Jurkat, Clone E6-1 (cell line): ENCODE results near the gene CCNYL1.
"Not testable (repeated sequence)": the region's sequence is repeated elsewhere in the genome, so short reads cannot be mapped to it uniquely, and the experiment has no call there.

Experiments
- DNase-seq: peaks from one replicate; pipeline ENCODE4 v3.0.0-alpha.2; 2011; ENCODE audit warnings: low read depth, low spot score
- H3K4me3 ChIP-seq: 2 replicates; pipeline ENCODE4 v1.5.1; 2011; ENCODE audit warnings: mild to moderate bottlenecking, low read length, control low read depth, moderate library complexity

The CCNYL1 gene

DNA sequence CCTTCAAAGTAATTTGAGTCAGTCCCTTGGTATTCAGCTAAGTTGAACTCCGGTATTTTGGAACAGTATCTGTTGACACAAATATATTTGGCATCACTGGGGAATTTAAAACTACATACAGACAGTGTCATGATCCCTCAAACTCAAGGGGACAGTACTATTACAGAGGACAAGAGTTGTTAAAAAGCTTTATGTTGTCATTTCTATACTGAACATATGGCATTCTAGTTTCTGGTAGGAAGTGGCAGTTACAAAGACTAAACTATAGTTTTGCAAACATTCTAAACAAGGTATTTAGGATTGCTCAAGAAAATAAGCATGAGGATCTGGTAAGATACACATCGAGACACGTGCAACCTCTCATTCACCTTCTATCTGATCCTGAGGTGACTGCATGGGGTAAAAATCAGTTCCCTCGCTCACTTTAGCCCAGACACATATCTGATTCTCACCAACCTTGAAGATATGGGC lies 16.6 kb upstream of the CCNYL1 start:
- H3K4me3 ChIP-seq: no peak overlapping the region
- DNase-seq: no peak

DNA sequence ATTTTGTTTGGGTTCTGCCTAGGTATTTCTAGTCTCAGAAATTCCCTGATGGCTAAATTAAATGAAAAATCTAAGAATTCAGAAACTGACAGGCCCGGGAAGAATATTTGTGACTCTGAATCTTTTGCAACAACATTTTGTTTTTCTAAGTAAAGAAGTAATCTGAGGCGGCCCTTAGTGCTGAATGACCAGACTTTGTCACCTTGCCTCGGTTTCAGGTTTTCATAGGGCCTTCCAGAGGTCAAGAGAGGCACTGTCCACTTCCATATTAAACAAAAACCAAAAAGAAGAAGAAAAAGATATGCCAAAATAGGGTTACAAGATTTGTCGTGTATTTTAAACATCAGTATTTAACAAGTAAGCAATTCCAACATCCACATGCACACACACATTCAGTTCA lies 16.1 kb upstream of the CCNYL1 start:
- DNase-seq: no peak

DNA sequence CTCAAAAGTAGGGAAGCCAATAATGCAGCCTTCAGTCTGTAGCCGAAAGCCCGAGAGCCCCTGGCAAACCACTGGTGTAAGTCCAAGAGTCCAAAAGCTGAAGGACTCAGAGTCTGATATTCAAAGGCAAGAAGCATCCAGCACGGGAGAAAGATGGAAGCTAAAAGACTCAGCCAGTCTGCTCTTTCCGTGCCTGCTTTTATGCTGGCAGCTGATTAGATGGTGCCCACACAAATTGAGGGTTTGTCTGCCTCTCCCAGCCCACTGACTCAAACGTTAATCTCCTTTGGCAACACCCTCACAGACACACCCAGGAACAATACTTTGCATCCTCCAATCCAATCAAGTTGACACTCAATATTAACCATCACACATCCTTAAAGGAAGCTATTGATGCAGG lies 14.5 kb upstream of the CCNYL1 start:
- not testable (repeated sequence) for H3K4me3 ChIP-seq, DNase-seq

More for the DNA sequence above, 16.1 kb upstream of the CCNYL1 start:
- no peak overlapping the region for H3K4me3 ChIP-seq

DNA sequence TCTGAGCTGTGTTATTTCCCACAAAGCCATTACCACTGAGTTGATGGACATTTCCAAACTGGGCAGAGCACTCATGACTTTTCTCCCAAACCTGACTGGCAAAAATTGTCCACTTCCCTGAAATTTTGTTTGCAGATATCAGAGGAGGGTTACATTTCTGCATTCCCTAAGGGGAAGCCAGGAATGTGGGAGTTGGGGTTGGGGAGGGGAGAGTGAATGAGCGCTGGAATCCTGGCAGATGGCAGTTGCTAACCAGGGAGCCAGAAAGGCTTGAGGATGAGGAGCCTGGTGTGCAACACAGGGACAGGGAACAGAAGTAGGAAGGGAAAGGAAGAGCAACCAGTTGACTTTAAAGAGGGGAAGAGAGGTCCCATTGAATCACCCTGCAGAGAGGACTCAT lies 14.0 kb upstream of the CCNYL1 start:
- DNase-seq: no peak
- H3K4me3 ChIP-seq: no peak overlapping the region

DNA sequence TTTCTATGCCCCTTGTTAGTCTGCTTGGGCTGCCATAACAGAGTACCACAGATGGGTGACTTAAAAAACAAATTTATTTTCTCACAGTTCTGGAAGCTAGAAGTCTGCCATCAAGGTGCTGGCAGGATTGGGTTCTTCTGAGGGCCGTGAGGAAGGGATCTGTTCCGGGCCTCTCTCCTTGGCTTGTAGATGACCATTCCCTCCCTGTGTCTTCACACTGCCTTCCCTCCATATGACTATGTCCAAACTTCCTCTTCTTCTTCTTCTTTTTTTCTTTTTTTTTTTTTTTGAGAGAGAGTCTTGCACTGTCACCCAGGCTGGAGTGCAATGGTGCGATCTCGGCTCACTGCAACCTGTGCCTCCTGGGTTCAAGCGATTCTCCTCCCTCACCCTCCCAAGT lies 13.1 kb upstream of the CCNYL1 start:
- DNase-seq: no peak
- H3K4me3 ChIP-seq: no peak overlapping the region

DNA sequence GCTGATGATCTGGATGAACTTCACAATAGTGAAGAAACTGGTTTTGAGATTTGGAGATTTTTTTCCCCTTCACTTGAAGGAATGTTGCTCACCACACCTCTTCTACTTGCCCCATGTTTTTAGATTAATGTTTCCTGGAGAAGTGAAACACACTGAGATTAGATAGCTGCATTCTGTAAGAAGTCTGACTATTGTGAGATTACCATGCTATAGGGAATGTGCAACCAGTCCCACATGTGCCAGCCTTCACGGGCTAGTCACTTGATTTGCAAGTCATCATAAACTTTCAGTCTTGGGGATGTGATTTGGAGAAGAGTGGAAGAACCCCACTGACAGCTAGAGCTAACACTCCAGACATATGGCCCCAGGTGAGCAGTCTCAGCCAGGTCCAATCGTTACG lies 7.4 kb upstream of the CCNYL1 start:
- no peak for DNase-seq
- no peak overlapping the region for H3K4me3 ChIP-seq

DNA sequence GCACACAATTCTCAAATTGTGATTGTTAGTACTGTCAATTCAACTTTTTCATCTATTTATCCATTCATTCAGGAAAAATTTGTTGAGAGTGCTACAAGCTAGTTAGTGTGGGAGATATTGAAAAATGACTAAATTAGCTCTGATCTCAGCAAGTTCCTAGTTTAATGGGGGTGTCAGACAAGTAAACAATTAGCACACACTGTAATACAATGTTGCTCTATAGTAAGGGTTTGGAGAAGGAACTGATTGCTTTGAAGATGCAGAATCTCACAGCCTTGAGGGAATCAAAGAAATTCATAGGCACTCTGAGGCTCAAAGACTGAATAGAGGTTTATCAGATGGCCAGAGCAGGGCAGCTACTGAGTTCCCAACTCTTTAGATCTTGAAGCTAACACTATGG lies 6.8 kb upstream of the CCNYL1 start:
- DNase-seq: no peak
- H3K4me3 ChIP-seq: no peak overlapping the region

DNA sequence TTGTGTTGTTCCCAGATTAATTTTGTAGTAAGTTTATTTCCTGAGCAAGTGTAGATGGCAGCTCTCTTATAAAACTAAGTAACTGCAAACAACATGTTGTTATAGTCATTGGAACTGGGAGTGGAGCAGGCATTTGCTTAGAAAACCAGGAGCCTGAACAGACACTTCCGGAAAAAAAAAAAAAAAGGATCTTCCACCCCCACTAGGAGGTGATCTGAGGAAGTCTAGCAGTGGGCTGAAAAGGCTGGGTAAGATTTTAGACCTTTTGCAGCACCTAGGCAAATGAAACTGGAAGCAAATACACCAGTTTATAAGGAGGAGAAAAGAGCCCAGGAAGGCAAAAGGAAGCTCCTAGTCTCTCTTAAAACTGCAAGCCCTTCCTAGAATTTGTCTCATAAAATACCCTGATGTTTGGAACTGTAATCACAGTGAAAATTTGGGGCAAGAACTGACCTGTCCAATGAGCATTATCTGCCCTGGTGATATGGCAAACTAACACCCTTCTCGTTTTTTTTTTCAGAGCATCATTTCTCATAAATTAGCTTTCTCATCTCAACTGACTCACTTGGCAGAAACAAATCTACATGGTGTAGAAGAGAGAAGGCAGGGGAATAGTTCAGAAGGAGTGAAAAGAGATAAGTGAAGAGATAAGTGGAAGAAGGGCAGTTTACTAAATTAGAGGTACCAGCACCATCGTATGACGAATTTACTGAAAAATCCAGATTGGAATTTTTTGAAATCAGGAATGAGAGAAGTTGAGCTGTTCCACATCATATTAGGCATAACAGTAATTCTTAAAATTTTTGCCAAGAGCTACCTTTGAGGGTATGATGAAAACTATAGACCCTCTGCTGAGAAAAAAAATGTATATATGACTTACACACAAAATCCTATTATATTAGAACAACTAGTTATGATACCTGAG lies 4.2 kb upstream of the CCNYL1 start:
- no peak for DNase-seq
- H3K4me3 ChIP-seq: no peak overlapping the region

DNA sequence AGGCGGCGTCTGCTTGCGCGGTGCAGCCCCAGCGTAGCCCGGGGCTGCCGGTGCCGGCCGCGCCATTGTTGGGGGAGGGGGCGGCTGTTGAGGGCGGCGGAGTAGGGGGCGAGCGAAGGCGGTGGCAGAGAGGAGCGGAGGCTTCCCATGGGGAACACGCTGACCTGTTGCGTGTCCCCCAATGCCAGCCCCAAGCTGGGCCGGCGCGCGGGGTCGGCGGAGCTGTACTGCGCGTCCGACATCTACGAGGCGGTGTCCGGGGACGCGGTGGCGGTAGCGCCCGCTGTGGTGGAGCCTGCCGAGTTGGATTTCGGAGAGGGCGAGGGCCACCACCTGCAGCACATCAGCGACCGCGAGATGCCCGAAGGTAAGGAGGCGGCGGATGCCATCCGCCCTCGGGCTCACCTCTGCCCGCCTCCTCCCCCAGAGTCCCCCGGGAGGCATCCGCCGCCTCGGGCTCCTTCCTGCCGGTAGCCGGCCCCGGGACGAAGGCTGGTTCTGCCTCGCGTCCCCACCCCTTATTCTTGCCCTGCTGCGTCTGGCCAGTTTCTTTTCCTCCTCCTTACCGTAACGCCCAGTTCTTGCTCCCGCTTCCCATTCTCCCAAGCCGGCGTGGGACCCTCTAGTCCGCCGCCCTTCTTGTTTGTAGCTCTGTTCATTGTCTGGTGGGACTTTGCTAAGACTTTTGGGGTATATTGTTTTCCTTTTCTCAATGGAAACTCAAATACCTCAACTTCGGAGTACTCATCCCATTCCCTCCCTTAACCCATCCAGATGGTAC lies 500 bp downstream of the CCNYL1 start:
- H3K4me3 ChIP-seq: peak overlapping the region; percentile 83

DNA sequence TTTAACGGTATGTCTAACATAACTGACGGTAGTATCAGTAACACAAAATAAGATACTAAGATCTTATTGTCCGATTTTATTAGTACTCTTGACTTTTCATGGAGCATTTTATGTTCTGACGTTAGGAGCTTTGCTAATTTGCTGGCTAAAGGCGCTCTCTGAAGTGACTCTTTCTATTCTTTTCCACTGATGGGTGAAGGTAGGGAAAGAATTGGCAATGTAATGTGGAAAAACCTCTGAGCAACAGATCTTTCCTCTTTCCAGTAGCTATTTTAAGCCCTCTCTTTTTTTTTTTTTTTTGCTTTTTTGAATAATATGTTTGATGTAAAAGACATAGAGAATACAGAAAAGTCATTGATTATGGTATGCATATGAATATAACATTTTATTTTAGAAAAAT lies 4.6 kb downstream of the CCNYL1 start:
- H3K4me3 ChIP-seq: no peak overlapping the region
- DNase-seq: no peak

More for the DNA sequence above, 500 bp downstream of the CCNYL1 start:
- peak; percentile 12 for DNase-seq

DNA sequence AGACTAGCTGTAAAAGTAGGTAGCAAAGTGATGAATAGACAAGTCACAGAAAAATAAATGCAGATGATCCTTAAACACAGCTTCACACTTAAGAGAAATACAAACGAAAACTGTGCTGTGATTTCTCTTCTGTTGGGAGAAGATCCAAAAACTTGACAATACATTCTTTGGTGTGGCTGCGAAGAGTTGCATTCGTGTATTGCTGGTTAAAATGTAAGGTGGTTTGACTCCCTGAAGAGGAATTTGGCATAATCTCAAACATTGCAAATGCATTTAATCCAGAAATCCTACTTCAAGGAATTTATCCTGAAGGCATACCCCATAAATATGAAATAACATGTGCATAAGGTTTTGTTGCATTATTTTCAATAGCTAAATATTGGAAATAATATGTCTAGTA lies 7.1 kb downstream of the CCNYL1 start:
- H3K4me3 ChIP-seq: no peak overlapping the region
- DNase-seq: no peak

DNA sequence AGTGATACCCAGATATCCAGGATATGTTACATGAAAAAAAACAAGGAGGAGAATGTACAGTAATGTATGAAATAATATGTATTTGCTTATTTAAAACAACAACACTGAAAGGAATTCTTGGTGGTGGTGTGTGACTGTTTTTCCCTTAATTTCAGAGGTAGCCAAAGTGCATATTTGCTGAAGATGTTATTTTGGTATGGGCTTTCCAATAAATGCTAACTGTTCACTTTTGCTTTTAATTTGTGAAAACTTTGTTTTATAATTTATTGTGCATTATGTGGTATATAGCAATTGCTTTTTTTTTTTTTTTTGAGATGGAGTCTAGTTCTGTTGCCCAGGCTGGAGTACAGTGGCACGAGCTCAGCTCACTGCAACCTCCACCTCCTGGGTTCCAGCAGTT lies 7.6 kb downstream of the CCNYL1 start:
- H3K4me3 ChIP-seq: no peak overlapping the region
- DNase-seq: no peak

DNA sequence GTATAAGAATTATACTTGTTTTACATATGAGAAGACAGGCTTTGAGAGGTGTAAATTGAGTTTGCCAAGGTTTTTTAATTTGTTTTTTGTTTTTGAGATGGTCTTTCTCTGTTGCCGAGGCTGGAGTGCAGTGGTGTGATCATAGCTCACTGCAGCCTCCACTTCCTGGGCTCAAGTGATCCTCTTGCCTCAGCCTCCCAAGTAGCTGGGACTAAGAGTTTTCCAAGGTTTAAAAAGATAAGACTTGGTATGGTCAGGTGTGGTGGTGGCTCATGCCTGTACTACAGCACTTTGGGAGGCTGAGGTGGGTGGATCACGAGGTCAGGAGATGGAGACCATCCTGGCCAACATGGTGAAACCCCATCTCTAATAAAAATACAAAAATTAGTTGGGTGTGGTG lies 8.2 kb downstream of the CCNYL1 start:
- DNase-seq, H3K4me3 ChIP-seq: not testable (repeated sequence)

DNA sequence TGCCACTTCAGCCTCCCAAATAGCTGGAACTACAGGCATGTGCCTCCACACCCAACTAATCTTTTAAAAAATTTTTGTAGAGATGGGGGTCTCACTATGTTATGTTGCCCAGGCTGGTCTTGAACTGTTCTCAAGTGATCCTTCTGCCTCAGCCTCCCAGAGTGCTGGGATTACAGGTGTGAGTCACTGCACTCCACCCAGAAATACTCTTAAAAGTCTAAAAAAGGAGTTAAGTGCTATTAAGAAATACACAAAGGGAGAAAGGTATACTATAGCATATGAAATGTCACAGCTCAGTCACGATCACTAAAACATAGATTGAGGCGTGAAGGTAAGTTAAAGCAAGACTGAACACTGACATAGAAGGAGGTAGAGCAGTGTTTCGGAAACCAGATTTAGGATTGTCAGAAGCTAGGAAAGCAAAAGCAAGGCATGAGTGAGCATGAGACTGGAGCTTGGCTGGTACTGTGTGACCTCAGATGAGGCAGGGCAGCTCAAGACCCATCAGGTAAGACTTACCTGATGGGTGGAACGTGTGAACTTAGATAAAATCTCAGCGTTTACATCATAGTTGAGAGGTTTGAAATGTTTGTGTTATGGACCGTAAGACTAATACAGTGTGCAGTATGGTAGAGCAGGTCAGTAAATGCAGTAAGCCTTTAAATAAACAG lies 9.2 kb downstream of the CCNYL1 start:
- no peak for DNase-seq
- H3K4me3 ChIP-seq: no peak overlapping the region

DNA sequence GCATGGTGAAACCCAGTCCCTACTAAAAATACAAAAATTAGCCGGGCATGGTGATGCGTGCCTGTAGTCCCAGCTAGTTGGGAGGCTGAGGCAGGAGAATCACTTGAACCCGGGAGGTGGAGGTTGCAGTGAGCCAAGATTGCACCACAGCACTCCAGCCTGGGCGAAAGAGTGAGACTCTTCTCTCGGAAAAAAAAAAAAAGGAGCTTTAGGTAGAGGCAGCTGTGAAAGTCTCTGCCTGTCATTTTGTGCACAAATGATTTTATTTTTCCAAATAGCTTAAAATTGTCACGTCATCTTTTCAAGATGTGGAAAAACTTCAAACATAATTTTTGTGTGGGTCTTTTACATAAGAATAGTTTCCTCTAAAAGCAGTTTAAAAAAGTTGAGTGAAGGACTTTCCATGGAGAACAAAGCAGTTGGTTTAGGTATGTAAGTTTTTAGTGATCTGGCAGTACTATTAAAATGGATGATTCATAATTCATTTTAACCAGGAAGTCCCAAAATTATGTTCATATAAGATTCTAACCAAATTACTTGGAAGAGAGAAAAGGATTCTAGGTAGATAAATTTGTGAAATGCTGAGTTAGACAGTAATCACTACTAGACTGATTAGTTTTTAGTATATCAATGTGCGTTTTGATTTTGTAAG lies 11.5 kb downstream of the CCNYL1 start:
- DNase-seq: no peak
- no peak overlapping the region for H3K4me3 ChIP-seq

DNA sequence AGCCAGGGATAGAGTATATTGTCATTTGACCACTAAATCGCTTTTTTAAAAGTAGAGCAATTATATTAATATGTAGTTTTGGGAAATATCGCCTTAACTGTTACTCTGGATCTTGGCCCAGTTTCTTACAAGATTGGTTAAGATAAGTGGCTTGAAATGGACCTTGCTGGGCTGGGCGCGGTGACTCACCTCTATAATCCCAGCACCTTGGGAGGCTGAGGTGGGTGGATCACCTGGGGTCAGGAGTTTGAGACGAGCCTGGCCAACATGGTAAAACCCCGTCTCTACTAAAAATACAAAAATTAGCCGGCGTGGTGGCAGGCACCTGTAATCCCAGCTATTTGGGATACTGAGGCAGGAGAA lies 12.0 kb downstream of the CCNYL1 start:
- DNase-seq, H3K4me3 ChIP-seq: not testable (repeated sequence)

DNA sequence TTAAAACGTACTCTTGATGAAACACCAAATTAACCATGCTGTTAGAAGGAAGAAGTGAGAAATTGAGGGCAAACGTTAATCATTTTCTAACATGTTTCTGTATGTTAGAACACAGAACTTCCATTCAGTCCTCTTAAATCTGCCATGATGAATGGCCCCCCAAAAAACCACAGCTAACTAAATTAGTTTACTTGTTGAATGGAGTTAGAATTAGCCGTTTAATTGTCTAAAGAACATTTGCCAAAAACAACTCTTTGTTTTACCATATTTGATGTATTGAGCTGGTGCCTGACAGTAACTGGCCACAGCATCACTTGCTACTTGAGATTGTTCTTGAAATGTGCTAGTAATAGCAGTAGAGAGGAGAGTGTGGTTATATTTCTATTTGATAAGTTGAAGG lies 12.7 kb downstream of the CCNYL1 start:
- H3K4me3 ChIP-seq: no peak overlapping the region
- DNase-seq: no peak

DNA sequence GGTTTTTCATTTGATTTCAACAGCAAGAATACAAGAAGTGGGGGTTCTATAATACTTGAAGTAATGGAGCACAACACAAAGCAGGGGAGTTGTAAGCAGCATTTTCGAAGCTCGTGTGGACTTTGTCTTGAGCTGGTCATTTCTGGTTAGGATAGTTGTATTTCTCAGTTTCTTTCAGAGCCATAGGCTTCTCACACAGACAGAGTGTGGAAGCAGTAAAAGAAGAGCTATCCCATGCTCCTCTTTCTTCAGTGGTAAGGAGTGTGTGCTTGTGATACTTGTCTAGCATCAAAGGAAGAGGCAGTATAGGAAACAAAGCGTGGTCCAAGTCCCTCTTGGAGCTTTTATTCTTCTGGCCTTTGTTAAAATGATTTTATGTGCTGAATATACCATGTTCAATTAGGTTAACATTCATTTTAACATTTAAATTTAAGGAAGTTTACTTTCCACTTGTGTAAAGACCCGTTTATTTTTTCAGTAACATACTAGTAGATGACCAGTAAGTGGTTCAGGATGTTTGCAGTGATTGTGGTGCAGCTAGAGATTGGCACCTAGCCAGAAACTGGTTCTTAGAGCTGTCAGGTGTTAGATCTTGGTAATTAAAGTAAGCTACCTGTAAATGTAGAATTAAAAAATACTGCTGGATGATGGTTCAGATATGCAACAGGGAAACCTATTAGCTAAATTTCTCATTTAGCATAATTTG lies 14.6 kb downstream of the CCNYL1 start:
- DNase-seq: no peak
- no peak overlapping the region for H3K4me3 ChIP-seq

DNA sequence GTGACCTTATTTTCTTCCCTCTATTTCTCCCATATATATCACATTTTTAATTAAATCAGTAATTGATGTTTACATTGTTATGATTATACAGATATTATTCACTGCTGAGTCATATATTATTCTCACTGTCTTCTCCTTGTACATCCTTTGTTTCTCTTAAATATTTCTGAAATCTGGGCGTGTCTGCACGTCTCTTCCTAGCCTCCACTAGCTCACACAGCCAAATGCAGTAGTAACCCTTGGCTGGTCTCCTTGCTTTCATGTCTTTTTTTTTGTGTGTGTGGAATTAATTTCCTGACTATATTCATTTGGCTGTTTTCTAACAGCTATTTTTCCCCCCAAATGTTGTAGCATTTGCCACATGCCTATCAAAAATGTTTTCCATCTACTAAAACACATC lies 15.8 kb downstream of the CCNYL1 start:
- no peak for DNase-seq
- no peak overlapping the region for H3K4me3 ChIP-seq
